Activated gamma-delta T cell (primary cell): ENCODE results near the gene C10orf90.

Experiments
- DNase-seq: peaks from one replicate; lab custom pipeline; 2025; lab: John Stamatoyannopoulos, UW

C10orf90 gene

GRCh38 chr10:126465771-126466170, 204.7 kb downstream of the C10orf90 start:
- DNase-seq = no peak

GRCh38 chr10:126463286-126463685, 207.2 kb downstream of the C10orf90 start:
- no peak for DNase-seq

- no peak for DNase-seq
Observed at GRCh38 chr10:126461289-126461940, 209.1 kb downstream of the C10orf90 start.

GRCh38 chr10:126459878-126460481, 210.5 kb downstream of the C10orf90 start:
- no peak for DNase-seq

GRCh38 chr10:126459032-126459831, 211.3 kb downstream of the C10orf90 start:
- no peak for DNase-seq

GRCh38 chr10:126458466-126458865, 212.0 kb downstream of the C10orf90 start:
- no peak for DNase-seq

- no peak for DNase-seq
Observed at GRCh38 chr10:126456632-126457031, 213.9 kb downstream of the C10orf90 start.

GRCh38 chr10:126455766-126456405, 214.6 kb downstream of the C10orf90 start:
- no peak for DNase-seq

GRCh38 chr10:126455036-126455765, 215.3 kb downstream of the C10orf90 start:
- DNase-seq = no peak

GRCh38 chr10:126454045-126454751, 216.3 kb downstream of the C10orf90 start:
- no peak for DNase-seq

- DNase-seq = no peak
Observed at GRCh38 chr10:126452245-126452644, 218.2 kb downstream of the C10orf90 start.

GRCh38 chr10:126448091-126448490, 222.4 kb downstream of the C10orf90 start:
- DNase-seq = no peak

GRCh38 chr10:126439942-126440341, 230.6 kb downstream of the C10orf90 start:
- no peak for DNase-seq

GRCh38 chr10:126438407-126438783, 232.1 kb downstream of the C10orf90 start:
- DNase-seq = no peak

- DNase-seq = no peak
Observed at GRCh38 chr10:126437635-126438406, 232.7 kb downstream of the C10orf90 start.

GRCh38 chr10:126434235-126434634, 236.3 kb downstream of the C10orf90 start:
- no peak for DNase-seq

GRCh38 chr10:126433351-126433750, 237.1 kb downstream of the C10orf90 start:
- DNase-seq = no peak

- no peak for DNase-seq
Observed at GRCh38 chr10:126432507-126432906, 238.0 kb downstream of the C10orf90 start.

- no peak for DNase-seq
Observed at GRCh38 chr10:126431816-126432215, 238.7 kb downstream of the C10orf90 start.

GRCh38 chr10:126430512-126430911, 240.0 kb downstream of the C10orf90 start:
- no peak for DNase-seq
